Choroid plexus epithelial cell (primary cell): Measurements from ENCODE around the gene ATP1B1.

Source experiments
- DNase-seq: peaks from one replicate; pipeline ENCODE4 v3.0.0-alpha.2; 2010; ENCODE audit warnings: low read depth
- H3K4me3 ChIP-seq: 2 replicates; pipeline ENCODE4 v1.5.1; 2011; ENCODE audit warnings: low read depth, mild to moderate bottlenecking, control low read depth, low read length, moderate library complexity
- TF ChIP-seq, protein P1 (sequence below): conservative IDR thresholded peaks from 2 replicates; pipeline ENCODE4 v1.5.1; 2011; ENCODE audit warnings: low read depth, mild to moderate bottlenecking, control low read depth, inconsistent platforms, low read length, moderate library complexity

Gene ATP1B1

DNA sequence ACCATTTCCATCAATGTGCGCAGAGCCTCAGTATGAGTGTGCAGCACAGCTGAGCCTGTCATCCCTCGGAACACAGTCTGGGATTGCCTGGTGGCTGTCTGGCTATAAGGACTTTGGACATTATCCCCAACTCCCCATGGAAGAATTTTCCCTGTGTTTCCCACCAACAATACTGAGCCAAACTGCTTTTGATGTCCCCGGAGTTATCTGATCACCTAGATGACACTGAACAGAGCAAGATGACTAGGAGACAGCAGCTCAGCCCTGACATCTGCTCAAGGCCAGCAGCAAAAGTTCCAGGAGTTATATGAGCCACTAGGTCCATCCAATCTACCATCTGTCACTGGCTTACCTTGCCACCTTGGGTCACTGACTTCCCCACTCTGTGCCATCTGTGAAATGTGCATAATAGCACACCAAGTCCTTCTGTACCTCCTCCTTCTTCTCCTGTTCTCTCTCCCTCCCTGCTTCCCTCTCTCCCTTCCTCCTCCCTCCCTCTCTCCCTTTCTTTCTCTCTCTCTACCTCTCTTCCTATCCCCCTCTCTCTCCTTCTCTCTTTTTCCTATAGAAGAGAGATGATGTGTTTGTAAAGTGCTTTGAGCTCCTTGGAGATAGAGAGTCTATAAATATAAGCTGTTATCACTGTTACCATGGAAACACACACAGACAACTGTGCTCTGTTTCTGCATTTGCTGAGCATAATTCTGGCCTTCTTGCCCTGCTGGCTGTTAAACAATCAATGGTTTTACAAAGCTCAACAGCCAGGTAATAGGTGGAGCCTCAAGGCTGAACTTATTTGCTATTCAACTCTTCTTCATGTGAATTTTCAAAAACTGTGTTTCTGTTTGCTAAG, 19.7 kb upstream of the ATP1B1 start:
- DNase-seq = peak; percentile 78
- TF ChIP-seq, protein P1, sequence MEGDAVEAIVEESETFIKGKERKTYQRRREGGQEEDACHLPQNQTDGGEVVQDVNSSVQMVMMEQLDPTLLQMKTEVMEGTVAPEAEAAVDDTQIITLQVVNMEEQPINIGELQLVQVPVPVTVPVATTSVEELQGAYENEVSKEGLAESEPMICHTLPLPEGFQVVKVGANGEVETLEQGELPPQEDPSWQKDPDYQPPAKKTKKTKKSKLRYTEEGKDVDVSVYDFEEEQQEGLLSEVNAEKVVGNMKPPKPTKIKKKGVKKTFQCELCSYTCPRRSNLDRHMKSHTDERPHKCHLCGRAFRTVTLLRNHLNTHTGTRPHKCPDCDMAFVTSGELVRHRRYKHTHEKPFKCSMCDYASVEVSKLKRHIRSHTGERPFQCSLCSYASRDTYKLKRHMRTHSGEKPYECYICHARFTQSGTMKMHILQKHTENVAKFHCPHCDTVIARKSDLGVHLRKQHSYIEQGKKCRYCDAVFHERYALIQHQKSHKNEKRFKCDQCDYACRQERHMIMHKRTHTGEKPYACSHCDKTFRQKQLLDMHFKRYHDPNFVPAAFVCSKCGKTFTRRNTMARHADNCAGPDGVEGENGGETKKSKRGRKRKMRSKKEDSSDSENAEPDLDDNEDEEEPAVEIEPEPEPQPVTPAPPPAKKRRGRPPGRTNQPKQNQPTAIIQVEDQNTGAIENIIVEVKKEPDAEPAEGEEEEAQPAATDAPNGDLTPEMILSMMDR = no peak

DNA sequence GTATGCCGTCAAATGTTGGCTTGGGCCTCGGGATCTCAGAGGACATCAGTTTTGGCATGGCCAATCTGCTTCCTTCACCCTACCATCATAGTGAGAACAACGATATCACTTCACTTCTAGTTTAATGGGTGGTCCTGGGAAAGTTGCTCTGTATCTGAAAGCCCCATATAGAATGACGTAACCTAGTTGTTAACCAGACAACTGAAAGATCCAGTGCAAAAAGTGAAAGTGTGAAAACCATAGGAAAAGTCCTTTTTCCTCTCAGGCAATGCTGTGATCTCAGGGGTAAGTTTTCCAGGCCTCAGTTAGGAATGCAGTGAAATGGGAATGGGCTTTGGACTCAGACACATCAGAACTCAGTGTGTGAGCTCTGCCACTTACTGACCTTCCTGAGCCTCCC, 18.6 kb upstream of the ATP1B1 start:
- no peak for DNase-seq
- H3K4me3 ChIP-seq = no peak overlapping the region
- TF ChIP-seq, protein P1 = no peak

More for the DNA sequence above, 19.7 kb upstream of the ATP1B1 start:
- no peak overlapping the region for H3K4me3 ChIP-seq

DNA sequence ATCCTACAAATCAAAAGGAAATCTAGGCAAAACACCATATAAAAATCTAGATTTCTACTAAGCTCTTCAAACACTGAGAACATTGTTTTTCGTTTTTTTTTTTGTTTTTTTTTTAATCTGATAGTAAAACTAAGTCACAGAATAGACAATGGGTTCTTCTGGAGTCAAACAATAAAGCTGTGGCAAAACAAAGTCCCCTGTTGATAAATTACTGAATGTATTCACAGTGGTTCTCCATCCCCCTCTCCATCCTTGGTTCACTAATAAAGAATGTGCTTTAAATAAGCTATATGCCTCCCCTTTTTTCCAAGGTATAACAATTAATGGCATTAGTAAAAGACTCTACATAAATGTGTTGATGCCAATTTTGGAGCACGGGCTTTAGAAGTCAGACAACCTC, 16.7 kb upstream of the ATP1B1 start:
- TF ChIP-seq, protein P1 = no peak
- no peak overlapping the region for H3K4me3 ChIP-seq
- DNase-seq = no peak

DNA sequence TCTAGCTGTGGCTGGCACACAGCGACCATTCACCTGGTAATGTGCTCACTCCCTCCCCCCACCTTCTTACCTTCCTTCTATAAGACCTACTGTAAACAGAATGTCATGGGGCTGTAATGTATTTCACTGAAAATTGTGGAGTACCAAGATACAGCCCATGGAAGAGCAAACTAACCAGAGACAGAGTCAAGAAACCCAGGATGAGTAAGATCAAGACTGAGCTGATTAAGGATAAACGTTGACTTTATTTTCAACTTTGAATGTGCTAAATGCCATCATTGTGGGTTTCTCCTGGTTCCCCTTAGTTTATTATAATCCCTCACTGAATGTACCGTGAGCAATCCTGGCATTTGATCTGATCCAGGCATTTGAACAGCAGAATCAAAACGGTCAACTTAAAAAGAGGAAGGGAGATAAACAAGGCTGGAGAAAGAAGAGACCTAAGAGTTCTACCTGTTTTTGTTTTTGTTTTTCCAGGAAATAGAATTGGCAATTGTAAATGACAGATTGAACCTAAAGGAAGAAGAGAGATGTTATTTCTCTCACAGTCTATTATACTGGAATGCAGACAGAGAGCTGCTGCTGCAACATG, 16.1 kb upstream of the ATP1B1 start:
- no peak for DNase-seq
- TF ChIP-seq, protein P1 = no peak

DNA sequence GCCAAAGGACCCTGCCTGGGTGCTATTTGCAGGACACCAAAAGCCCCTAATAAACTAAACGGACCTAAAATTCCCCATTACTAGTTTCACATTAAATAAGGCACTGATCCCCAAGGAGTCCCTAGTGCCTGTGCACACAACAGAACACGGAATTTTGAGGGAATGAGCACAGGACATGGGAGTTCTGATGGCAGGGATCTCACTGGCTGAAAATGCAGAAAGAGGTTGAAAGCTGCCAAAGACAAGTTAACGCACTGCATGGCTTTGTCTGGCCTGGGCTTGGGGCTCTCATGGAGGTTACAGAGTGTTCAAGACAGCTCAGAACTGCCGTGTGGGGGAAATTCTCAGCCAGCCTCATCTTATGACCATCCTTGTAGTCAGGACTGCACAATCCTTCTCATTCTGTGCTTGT, 15.6 kb upstream of the ATP1B1 start:
- H3K4me3 ChIP-seq = no peak overlapping the region
- TF ChIP-seq, protein P1 = no peak
- no peak for DNase-seq

More for the DNA sequence above, 16.1 kb upstream of the ATP1B1 start:
- no peak overlapping the region for H3K4me3 ChIP-seq

DNA sequence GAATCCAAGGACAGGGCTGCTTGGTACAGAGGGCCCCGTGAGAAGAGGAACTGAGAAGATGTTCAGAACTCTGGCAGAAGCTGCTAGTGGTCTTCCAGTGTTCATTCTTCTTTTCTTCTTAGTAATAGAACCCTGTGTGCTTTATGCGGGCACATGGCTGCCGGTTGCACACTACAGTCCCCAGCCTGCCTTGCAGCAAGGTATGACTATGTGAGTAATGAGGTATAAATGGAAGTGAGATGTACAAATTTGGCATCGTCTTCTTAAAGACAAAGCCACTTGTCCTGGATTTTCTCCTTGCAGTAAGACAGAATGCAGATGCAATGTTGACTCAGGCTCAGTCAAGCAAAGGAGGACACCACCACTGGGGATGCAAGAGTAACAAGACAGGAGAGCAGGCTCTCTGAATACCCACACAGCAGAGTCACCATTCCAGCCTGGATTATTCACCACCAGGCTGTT, 15.0 kb upstream of the ATP1B1 start:
- TF ChIP-seq, protein P1 = no peak

More for the DNA sequence above, 15.0 kb upstream of the ATP1B1 start:
- DNase-seq = no peak
- no peak overlapping the region for H3K4me3 ChIP-seq
